Aorta (tissue), 5 donors: ENCODE results near the gene ALPG. TPM values are rescaled to one million over a fixed set of nuclear protein-coding genes. Genes with fewer than 3 reads are reported as not detected.
A peak's percentile ranks its signal among the peaks of the same experiment; 100 is the strongest.
"Not testable (repeated sequence)": the region's sequence is repeated elsewhere in the genome, so short reads cannot be mapped to it uniquely, and the experiment has no call there.

Source experiments
- ATAC-seq: fragments of 200-7000 bp; cut with Tn5 transposase; one replicate; pipeline ENCODE4 v1.9.1; 2022; ENCODE audit warnings: moderate library complexity; ENCODE audit not compliant: low FRiP score
- DNase-seq, 2 donors: peaks; one replicate each; pipeline ENCODE4 v3.0.0-alpha.2; 2020
- H3K27ac ChIP-seq, 2 donors: one replicate each; pipeline ENCODE4 v1.5.1; 2013; ENCODE audit warnings: low read length in 2 of 2, mild to moderate bottlenecking in 2 of 2, moderate library complexity in 2 of 2, control low read depth in 1 of 2, inconsistent platforms in 1 of 2, low read depth in 1 of 2
- H3K27me3 ChIP-seq, 2 donors: one replicate each; pipeline ENCODE4 v1.6.1; 2013; ENCODE audit warnings: control low read depth in 1 of 2, low read length in 1 of 2, mild to moderate bottlenecking in 1 of 2, moderate library complexity in 1 of 2; ENCODE audit not compliant: insufficient read depth in 2 of 2, control insufficient read depth in 1 of 2
- H3K36me3 ChIP-seq, 2 donors: one replicate each; pipeline ENCODE4 v1.6.1; 2013; ENCODE audit warnings: control low read depth in 1 of 2, low read length in 1 of 2, mild to moderate bottlenecking in 1 of 2; ENCODE audit not compliant: insufficient read depth in 2 of 2, control insufficient read depth in 1 of 2
- H3K4me1 ChIP-seq, 2 donors: one replicate each; pipeline ENCODE4 v1.6.1; 2013; ENCODE audit warnings: low read length in 2 of 2, control low read depth in 1 of 2, mild to moderate bottlenecking in 1 of 2, moderate library complexity in 1 of 2; ENCODE audit not compliant: insufficient read depth in 2 of 2, control insufficient read depth in 1 of 2
- H3K4me3 ChIP-seq, 2 donors: one replicate each; pipeline ENCODE4 v1.5.1; 2013; ENCODE audit warnings: low read length in 2 of 2, control low read depth in 1 of 2, mild to moderate bottlenecking in 1 of 2
- H3K9me3 ChIP-seq: one replicate; pipeline ENCODE4 v1.6.1; 2013; ENCODE audit warnings: mild to moderate bottlenecking, low read length; ENCODE audit not compliant: control insufficient read depth
- WGBS, 2 donors: extraction: QIAGEN DNeasy Blood & Tissue Kit; methylation state at CpG; one replicate each; pipeline ENCODE4 v1.1.7; 2013; 5-methylcytosine and 5-hydroxymethylcytosine counted together
- intact Hi-C, 2 donors: fragments of 100-400 bp; cut with DNase I; formaldehyde crosslinking; loops; one replicate each; pipeline versions ENCODE4 v1.14.2 to v1.15.0; 2022
- long read RNA-seq, 2 donors: library from polyadenylated mRNA; unstranded; transcript quantifications; one replicate each; pipeline ENCODE4 v2.0.0, GENCODE V29; 2020 to 2021
- polyA plus RNA-seq, 2 donors: library from polyadenylated mRNA; stranded (reverse); fragments of 200-250 nt; gene quantifications; one replicate each; pipeline ENCODE4 v1.2.3, GENCODE V29; 2013
- total RNA-seq, 2 donors: library from RNA; stranded (reverse); fragmentation: NEBNext Ultra II Directional; extraction: Animal tissue kit (Norgen Biotek cat#: 25700); gene quantifications; one replicate each; pipeline ENCODE4 v1.2.1, GENCODE V29; 2021
- donor health status: healthy with polysubstance abuse.
- donor health status: Bipolar disorder and iron deficiency.
- donor health status: DM: no; HTN: no; CAD: no.
- donor health status: DM: no; HTN: no; CAD: no.
- donor health status: DM: yes; HTN: yes; CAD: no.

Gene ALPG
- total RNA-seq, result not detected
- not detected for polyA plus RNA-seq
- long read RNA-seq, donor 1, result 0 reads
- long read RNA-seq, donor 2, result 0 reads

DNA sequence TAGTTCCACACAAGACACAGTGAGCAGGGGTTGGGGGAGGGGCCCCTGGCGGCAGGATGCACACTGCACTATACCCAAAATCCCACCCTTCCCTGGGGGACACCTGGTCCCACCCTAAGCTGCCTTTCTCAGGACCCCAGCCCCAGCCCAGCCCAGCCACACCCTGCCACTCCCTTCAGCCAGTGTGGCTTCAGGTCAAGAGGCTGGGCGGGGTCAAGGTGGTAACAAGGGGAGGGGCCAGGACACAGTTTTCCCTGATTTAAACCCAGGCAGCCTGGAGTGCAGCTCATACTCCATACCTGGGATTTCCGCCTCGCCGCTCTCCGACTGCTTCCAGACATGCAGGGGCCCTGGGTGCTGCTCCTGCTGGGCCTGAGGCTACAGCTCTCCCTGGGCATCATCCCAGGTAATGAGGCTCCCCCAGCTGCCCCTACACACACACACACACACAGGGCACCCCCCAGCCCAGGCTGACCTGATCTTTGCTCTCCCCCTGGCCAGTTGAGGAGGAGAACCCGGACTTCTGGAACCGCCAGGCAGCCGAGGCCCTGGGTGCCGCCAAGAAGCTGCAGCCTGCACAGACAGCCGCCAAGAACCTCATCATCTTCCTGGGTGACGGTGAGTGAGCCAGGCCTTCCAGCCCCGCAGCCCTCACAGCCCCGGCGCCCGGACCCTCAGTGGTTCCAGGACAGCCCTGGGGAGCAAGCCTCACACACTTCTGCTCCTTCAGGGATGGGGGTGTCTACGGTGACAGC lies at the start of gene ALPG:
ALPG (plus strand) TSS at position 289 of the 755 bp plus-strand sequence; CDS start at position 340, 51 bp downstream.
- 87 to 88% methylated on average over 17 of the region's 17 CpGs for WGBS, 2 donors
- Histone ChIP-seq H3K9me3 (no peaks in the 10 kb centered on the region), H3K36me3 (no peaks in the 10 kb centered on the region), H3K27me3 (no peaks in the 10 kb centered on the region), H3K27ac (no peak within 1 kb of the TSS), H3K4me3 (no peak within 1 kb of the TSS), H3K4me1 (no peaks in the 10 kb centered on the region)
- no peak for ATAC-seq
- no peak for DNase-seq
- intact Hi-C loops, result no loop called here

DNA sequence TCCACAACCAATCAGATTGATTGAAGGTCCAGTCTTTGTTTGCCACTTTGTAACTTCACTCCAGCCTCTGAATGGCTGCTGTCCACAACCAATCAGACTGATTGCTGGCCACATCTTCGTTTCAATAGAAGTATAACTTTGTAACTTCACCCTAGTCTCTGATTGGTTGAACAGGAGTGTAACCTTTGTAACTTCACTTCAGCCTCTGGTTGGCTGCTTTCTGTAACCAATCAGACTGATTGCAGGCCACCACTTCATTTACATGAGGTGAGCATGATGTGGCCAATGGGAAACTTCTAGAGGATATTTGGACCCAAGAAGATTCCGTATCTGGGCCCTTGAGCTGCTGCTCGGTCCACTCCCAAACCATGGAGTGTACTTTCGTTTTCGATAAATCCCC lies 45.0 kb upstream of the ALPG start:
- whole genome bisulfite sequencing, 2 donors, result 90 to 92% methylated on average over 5 of the region's 5 CpGs
- no peak overlapping the region for H3K4me3 ChIP-seq

DNA sequence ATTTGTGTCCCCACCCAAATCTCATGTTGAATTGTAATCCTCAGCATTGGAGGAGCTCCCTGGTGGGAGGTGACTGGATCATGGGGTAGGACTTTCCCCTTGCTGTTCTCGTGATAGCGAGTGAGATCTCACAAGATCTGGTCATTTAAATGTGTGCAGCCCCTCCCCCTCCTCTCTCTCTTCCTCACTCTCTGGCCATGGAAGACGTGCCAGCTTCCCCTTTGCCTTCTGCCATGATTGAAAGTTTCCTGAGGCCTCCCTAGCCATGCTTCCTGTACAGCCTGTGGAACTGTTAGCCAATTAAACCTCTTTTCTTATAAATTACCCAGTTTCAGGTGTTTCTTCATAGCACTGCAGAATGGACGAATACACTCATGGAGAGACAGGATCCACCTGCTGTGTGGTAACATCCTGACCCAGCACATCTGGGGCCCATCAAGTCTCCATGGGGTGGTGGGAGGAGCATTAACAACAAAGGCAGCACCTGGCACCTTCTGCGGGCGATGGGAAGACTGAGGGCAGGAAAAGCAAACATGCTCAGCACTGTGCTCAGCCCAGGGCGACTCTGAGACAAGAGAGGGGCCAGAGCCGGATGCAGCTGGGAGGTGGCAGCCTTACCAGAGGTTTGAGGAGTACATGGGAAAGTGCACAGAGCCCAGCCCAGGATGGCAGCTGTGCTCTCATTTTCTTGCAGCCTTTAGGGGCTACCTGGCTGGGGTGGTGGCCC lies 44.3 kb upstream of the ALPG start:
- H3K9me3 ChIP-seq, result no peaks in the 10 kb centered on the region
- H3K4me3 ChIP-seq, result no peak overlapping the region
- no peak overlapping the region for H3K27ac ChIP-seq
- DNase-seq (peak in 1 of 2 donors; percentile 59), ATAC-seq (no peak)
- intact Hi-C loops, result no loop called here
- 80 to 83% methylated on average over 8 of the region's 8 CpGs for WGBS, 2 donors
- H3K27me3 ChIP-seq, result no peaks in the 10 kb centered on the region
- H3K36me3 ChIP-seq, result no peaks in the 10 kb centered on the region
- H3K4me1 ChIP-seq, result no peaks in the 10 kb centered on the region

More for the DNA sequence above, 45.0 kb upstream of the ALPG start:
- DNase-seq, result no peak
- Histone ChIP-seq H3K9me3 (no peaks in the 10 kb centered on the region), H3K36me3 (no peaks in the 10 kb centered on the region), H3K4me1 (no peaks in the 10 kb centered on the region), H3K27me3 (no peaks in the 10 kb centered on the region), H3K27ac (no peak overlapping the region)
- intact Hi-C loops, result no loop called here
- no peak for ATAC-seq

DNA sequence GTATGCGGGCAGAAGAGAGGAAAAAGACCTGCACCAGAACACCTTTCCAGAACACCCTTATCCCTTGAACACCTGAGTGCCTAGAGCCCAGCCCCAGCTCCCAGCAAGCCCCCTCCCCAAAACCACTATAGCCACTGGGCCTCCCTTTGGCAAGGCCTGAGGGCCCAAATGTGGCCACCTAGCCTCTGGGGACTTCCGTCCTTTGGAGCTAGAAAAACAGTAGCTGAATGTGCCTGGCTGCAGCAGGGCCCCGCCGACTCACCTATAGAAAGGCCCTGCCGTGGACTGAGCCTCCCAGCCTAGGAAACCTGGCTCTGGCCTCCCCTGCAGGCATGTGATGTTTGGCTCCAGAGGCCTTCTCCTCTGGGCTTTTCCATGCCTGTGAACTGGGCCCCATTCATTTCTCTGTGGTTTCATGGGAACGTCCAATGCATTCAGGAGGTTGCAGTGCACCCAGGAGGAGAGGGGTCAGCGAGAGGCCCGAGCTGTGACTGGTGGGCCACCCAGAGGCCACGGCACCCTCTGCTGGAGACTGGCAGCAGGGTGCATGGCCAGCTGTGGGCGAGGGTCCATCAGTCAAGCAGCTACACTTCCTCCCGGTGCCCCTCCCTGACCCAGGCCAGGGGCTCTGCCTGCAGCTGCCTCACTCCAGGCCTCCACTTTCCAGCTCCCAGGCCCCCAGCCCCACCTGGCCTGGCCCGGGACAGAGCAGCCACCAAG lies 43.4 kb upstream of the ALPG start:
- H3K4me1 ChIP-seq, H3K27ac ChIP-seq, intact Hi-C loops, H3K9me3 ChIP-seq, H3K4me3 ChIP-seq, H3K27me3 ChIP-seq, H3K36me3 ChIP-seq: not testable (repeated sequence)
- WGBS, 2 donors, result 81 to 87% methylated on average over 12 of the region's 12 CpGs
- ATAC-seq (peak; percentile 46), DNase-seq (peak in 1 of 2 donors; percentile 59)

DNA sequence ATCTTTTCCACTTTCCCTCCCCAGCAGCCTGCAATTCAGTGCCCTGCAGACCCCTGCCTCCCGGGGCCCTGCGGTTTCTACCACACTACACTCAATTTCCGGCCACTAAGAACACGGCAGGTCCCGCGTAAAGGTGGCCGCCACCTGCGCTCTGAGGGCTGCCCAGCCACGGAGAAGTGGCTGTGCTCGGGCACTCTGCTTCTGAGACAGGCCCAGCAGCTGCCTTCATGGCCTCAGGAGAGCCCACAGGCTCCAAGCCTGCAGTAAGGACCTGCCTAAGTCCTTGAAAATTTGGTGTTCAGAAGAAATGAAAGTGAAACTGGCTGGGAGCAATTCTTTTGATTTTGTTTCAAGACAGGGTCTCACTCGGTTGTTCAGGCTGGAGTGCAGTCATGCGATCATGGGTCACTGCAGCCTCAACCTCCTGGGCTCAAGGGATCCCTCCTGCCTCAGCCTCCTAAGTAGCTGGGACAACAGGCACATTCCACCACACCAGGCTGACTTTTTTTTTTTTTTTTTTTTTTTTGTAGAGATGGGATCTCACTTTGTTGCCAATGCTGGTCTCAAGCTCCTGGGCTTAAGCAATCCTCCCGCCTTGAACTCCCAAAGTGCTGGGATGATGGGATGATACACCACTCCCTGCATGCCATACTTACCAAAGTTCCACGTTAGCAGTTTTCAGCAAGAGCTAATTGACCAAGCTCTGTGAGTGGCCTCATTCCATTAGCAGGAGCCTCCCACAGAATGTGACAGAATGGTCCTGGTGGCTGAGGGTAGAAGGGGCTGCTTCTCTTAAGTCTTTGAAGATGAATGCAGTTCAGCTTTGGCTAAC lies 42.6 kb upstream of the ALPG start:
- Histone ChIP-seq H3K27ac (no peak overlapping the region), H3K4me1 (no peaks in the 10 kb centered on the region), H3K9me3 (no peaks in the 10 kb centered on the region), H3K36me3 (no peaks in the 10 kb centered on the region), H3K27me3 (no peaks in the 10 kb centered on the region), H3K4me3 (no peak overlapping the region)
- intact Hi-C loops, result no loop called here
- no peak for ATAC-seq
- peak in 1 of 2 donors; percentile 41 for DNase-seq
- WGBS, 2 donors, result 82 to 84% methylated on average over 14 of the region's 14 CpGs

DNA sequence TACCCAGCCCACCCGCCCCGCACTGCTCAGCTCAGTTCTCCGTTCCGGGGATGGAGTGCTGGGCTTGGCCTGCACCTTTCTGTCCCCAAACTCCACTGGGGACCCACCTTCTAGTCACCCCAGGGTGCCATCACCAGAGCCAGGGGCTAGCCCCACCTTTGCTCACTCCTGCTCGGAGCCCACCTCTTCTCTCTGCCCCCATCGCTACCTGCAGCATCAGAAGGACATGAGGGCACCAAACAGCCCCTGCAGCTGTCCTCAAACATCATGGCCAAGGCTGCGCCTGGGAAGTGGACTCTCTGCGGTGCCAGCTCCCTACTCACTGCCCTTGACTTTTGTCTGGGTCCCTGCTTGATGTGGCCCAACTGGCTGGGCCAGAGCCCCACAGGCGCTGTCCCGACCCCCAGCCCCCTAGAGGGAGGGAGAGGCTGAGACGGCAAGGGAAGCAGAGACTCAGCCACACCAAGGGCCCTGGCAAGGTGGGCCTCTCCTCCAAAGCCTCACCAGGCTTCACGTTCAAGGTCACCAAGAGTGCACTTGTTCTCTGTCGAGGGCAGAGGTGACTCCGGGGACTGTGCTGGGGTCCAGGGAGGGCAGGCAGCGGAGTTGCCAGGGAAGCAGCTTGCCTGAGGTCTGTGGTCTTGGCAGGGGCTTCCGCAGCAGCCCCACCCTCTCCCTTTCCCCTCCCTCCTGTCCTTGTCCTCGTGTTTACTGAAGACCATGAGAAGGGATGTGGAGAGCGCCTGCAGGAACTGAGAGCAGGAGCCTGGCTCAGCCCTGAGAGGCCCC lies 41.6 kb upstream of the ALPG start:
- intact Hi-C loops, H3K27me3 ChIP-seq: not testable (repeated sequence)
- peak in 1 of 2 donors; percentile 42 for DNase-seq

DNA sequence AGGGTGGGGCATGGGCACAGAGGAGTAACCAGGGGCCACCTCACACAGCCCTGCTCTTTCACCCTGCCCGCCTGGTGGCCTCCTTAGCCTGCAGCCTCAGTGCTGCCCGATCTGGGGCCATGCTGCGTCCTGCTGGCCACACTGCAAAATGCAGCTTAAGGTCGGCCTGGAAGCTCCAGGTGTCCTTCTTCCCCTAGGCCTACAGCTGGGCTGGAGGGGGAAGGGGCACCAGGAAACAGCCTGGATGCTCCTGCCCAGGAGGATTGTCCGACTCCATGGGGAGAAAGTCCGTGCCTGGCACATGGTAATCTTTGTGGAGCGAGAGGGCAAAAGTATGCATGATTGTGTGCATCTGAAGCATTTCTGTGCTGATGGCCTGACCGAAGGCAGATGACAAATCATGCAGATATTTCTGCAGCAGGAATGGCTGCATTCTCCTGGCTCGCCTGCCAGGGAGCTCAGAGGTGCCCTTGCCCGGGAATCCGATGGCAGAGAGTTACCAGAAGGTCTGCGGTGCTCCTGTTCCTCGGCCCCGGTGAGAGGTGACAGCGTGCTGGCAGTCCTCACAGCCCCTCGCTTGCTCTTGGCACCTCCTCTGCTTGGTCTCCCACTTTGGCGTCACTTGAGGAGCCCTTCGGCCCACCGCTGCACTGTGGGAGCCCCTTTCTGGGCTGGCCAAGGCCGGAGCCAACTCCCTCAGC lies 40.9 kb upstream of the ALPG start:
- intact Hi-C loops, result no loop called here
- no peaks in the 10 kb centered on the region for H3K27me3 ChIP-seq
- H3K4me1 ChIP-seq, result no peaks in the 10 kb centered on the region
- no peaks in the 10 kb centered on the region for H3K9me3 ChIP-seq
- 71 to 75% methylated on average over 20 of the region's 20 CpGs for WGBS, 2 donors
- no peaks in the 10 kb centered on the region for H3K36me3 ChIP-seq
- no peak for ATAC-seq
- H3K27ac ChIP-seq, result no peak overlapping the region
- DNase-seq, result peak in 1 of 2 donors; percentile 70
- no peak overlapping the region for H3K4me3 ChIP-seq

More for the DNA sequence above, 41.6 kb upstream of the ALPG start:
- H3K27ac ChIP-seq, H3K9me3 ChIP-seq, H3K4me1 ChIP-seq, ATAC-seq, H3K36me3 ChIP-seq, H3K4me3 ChIP-seq: not testable (repeated sequence)
- 78 to 85% methylated on average over 15 to 18 of the region's 18 CpGs for WGBS, 2 donors
